D721Med (cell line): Measurements from ENCODE around the gene TAPT1.

ENCODE experiments used
- DNase-seq: peaks from one replicate; pipeline ENCODE4 v3.0.0; 2011; ENCODE audit warnings: low spot score; ENCODE audit not compliant: insufficient read length
- FAIRE-seq: peaks from 2 replicates; lab custom pipeline; 2011; peaks lifted over from hg19 to GRCh38; lab: Jason Lieb, UNC
- TF ChIP-seq, protein P1 (sequence below): IDR thresholded peaks from 2 replicates; pipeline ENCODE4 v1.5.1; 2012; ENCODE audit warnings: mild to moderate bottlenecking, control low read depth; ENCODE audit not compliant: insufficient read depth; ENCODE audit errors: missing control alignments

The TAPT1 gene

DNA sequence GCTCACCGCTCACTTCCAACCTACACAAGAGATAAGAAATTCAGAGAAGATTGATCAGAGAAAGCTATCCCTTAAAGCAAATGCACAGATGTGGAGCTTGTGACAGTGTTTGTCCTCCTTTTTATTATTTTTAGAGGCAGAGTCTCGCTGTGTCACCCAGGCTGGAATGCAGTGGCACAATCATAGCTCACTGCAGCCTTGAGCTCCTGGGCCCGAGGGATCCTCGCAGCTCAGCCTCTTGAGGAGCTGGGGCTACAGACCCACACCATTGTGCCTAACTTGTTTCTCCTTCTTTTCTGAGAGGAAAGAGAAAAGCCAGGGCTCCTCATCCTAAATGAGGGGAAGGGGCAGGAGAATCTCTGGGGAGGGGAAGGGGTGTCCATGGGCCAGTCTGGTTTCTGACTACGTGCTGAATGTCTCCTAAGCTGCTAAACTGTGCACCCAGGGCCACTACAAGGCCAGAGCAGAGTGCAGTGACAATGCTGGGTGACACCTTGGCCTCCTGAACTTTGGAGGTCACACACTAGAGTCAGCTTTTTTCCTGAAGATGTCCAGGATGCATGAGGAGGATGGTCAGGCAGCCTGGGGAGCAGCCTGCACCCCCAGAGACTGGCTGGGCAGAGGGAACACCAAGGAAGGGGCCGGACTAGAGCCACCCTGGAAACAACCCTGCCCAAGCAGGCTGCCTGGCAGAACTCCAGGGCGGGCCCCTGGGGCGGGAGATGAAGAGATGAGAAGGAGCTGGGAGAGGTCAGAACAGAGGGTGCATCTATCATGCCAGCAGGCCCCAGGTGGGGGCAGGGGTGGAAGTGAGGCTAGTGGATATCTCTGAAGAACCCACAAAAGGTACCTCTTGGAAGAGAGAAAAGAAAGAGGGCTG is 87.0 kb downstream of the TAPT1 start:
- FAIRE-seq, result no peak
- DNase-seq, result no peak

DNA sequence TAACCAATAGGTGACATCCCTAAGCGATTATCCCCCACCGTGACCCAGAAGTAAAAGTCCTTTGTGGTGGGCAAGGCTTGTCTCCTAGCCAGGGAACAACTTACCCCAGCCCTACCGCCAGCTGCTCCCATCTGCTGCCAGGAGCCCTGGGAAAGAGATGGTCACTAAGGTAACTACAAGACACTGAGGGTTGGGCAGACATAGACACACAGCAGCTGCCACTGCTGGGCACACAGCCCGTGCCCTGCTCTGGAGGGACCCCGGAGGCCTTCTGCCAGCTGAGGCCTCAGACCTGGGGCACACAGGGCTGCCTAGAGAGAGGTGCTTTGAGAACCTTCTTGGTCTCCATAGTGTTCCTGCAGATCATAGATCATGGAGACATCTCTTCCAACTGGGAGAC is 89.4 kb downstream of the TAPT1 start:
- no peak for DNase-seq
- FAIRE-seq, result no peak
- TF ChIP-seq, protein P1, sequence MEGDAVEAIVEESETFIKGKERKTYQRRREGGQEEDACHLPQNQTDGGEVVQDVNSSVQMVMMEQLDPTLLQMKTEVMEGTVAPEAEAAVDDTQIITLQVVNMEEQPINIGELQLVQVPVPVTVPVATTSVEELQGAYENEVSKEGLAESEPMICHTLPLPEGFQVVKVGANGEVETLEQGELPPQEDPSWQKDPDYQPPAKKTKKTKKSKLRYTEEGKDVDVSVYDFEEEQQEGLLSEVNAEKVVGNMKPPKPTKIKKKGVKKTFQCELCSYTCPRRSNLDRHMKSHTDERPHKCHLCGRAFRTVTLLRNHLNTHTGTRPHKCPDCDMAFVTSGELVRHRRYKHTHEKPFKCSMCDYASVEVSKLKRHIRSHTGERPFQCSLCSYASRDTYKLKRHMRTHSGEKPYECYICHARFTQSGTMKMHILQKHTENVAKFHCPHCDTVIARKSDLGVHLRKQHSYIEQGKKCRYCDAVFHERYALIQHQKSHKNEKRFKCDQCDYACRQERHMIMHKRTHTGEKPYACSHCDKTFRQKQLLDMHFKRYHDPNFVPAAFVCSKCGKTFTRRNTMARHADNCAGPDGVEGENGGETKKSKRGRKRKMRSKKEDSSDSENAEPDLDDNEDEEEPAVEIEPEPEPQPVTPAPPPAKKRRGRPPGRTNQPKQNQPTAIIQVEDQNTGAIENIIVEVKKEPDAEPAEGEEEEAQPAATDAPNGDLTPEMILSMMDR, result no peak

More for the DNA sequence above, 87.0 kb downstream of the TAPT1 start:
- TF ChIP-seq, protein P1, result no peak

DNA sequence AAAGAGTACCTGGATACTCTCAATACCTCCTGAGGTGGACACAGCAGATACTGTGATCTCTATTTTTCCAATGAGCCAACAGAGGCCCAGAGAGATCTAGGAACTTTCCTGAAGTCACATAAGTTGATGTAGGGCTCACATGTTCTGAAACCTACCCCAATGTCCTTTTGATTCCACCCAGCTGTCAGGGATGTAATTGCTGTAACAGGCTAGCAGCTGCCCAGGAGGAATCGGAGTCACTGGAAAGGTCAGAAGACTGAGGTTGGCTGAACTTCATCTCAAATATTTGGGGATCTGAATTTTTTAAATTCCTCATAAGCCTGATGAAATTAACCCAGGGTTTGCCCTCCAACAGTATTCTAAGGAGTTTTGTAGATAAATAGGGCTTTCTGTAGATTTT is 90.0 kb downstream of the TAPT1 start:
- DNase-seq (no peak), FAIRE-seq (no peak)
- TF ChIP-seq, protein P1, result no peak

DNA sequence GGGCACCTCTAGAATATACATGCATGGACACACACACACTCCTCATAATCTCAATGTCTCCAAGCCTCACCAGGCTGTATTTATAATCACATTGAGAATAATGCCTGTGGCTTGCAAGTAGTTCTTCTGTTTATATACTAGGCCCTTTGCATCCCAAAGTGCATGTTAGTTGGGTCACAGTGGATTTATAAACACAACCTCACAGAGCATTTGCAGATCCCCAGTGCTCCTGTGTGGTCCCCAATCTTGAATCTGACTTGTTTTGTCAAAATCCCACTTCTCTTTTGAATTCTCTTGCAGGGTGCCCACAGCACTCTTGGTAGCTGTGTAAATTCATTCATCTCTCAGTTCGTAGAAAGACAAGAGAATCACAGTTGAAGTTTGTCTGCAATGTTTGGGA is 92.9 kb downstream of the TAPT1 start:
- no peak for DNase-seq
- FAIRE-seq, result no peak
- TF ChIP-seq, protein P1, result no peak

DNA sequence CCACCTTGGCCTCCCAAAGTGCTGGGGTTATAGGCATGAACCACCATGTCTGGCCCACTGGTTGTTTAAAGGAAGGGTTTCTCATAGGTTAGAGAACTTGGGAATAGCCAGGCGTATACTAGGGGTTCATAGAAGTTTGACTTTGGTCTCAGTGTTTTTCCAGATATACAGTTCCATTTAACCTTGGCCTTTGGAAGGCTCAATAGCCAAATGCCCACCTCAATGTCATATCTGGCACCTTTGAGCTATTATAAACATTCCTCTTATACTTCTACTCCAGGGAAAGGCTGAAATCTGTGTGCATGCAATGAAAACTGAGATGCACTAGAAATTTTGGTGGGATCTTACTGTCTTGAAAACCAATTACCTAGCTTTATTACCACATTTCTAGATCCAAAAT is 95.0 kb downstream of the TAPT1 start:
- TF ChIP-seq, protein P1, result no peak
- FAIRE-seq (no peak), DNase-seq (no peak)

DNA sequence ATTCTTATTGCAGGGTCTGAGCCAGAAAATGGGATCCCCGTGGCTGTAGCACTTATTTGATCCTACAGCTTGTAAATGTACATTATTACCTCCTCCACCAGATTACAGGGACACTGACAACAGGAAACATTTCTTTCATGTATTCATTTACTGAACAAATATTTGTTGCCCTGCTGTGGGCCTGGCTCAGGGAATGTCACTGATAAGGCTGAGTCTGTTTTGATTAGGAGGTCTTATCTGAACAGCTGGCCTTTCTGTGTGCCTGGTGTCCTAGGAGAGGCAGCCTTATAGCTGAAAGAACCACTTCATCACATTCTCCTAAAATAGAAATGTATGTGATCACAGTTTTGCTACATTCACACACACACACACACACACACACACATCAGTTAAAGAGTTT is 96.9 kb downstream of the TAPT1 start:
- TF ChIP-seq, protein P1, result no peak
- no peak for DNase-seq
- no peak for FAIRE-seq

DNA sequence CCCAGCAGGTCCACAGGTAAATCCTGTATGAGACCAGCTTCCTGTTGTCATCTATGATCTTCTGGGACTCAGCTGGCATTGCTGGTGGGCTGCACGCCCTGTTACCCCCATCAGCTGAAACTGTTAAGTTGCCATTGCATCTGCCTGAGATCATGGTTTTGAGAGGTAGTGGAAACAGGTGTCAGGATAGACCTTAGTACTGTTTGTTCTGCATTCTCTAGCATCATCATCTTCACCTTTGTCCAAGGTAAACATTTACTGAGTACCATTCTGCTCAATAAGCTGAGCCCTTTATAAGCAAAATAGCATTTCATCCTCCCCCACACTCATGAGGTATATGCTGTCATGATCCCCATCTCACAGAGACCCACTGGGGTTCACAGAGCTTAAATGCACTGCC is 99.6 kb downstream of the TAPT1 start:
- DNase-seq (no peak), FAIRE-seq (no peak)
- TF ChIP-seq, protein P1, result no peak
